NCI-H82 treated with DMSO at 0.1 percent for 48 hours (cell line): ENCODE results near the gene TRAF7.

Source experiments
- DNase-seq: peaks from one replicate; lab custom pipeline; 2025; ENCODE audit not compliant: unreplicated experiment; lab: John Stamatoyannopoulos, UW

TRAF7 gene

DNA sequence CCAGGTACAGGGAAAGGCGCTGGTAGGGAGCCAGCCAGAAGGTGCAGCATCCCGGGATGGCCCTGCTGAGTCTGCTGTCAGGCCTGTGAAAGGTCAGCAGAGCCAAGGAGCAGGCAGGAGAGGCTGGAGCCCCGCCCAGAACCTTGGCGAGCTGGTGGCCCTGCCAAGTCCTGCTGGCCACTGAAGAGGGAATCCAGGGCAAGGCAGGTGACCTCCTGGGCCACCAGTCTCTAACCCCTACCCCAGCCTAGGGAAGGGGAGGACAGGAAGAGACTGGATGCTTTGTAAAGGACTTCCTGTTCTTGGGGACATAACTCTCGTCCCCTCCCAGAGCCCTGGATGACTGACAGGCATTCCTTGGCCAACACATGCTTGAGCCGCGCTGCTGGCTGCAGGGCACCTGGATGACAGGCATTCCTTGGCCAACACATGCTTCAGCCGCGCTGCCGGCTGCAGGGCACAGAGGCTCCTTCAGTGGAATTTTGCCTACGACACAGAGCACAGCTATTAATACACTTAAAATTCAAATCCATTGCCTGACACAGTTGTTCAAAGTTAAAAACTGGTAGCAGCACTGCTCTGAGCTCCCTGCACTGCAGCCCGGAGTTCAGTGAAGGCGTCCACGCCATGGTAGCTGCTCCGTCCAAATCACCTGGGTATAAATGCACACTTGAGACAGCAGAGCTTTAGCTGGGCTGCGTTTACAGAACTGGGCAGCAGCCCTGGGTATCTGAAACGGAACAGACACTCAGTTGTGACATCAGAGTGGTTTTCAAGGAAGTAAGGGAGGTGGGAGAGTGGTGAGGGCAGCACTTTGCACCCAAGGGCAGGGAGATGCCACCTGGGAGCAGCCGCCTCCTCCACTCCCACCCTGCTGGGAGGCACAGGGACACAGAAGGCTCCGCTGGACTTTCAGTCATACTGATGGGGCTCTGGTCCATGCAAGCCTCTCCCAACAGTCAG, 57.1 kb downstream of the TRAF7 start:
- DNase-seq = no peak

DNA sequence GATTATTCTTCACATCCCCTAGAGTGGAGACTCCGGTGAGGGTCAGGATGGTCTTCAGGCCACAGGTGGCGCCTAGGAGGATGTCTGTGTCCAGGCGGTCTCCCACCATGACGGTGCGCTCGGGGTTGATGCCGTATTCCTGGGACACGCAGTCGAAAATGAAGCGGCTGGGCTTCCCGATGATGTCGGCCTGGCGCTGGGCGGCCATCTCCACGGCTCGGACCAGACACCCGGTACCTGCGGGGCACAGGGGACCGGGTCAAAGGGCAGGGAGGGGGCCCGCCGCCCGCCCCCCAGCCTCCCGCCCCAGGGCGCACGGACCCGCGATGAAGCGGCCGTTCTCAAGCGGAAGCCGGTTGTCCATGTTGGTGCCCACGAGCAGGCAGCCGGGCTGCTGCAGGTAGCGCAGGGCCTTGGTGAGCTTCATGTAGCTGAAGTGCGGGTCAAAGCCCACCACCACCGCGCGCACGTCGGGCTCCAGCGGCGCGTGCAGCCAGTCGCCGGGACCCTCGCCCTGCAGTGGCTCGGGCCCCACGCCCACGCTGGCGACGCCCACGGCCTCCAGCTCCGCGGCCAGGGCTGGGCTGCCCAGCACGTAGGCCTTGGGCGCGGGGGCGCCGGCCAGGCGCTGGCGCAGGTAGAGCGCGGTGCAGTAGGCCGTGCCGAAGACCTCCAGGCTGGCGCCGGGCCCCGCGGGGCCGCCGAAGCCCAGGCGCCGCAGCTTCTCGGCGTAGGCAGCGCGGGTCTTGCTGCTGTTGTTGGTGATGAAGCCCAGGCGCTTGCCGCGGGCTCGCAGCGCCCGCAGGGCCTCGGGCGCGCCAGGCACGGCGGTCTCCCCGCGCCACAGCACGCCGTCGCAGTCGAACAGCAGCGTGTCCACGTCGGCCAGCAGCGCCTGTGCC, 58.5 kb downstream of the TRAF7 start:
- no peak for DNase-seq

DNA sequence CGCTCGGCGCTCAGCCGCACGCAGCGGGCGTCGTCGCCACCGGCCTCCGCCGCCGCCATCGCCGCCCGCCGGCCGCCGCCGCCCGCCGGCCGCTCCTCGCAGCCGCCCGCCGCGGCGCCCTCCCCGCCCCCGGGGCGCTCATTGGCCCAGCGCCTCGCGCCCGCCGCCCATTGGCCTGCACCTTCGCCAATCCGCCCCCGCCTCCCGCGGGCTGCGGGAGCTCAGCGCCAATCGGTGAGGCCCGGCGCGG, 59.1 kb downstream of the TRAF7 start, which contains the start of gene PGP:
Gene PGP (minus strand): TSS at position 122 of the 250 bp plus-strand sequence. CDS start 63 bp downstream, at position 59.
- no peak for DNase-seq

DNA sequence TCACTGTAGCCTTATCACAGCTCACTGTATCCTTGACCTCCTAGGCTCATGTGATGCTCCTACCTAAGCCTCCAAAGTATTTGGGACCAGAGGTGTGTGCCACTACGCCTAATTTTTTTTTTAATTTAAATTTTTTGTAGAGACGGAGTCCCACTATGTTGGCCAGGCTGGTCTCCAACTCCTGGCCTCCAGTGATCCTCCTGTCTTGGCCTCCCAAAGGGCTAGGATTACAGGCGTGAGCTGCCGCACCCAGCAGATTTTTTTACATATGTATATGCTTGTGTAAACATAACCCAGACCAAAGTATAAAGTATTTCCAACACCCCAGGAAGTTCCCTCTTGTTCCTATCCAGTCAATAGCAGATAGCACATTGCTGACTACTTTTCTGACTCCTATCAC, 60.7 kb downstream of the TRAF7 start:
- DNase-seq = no peak

DNA sequence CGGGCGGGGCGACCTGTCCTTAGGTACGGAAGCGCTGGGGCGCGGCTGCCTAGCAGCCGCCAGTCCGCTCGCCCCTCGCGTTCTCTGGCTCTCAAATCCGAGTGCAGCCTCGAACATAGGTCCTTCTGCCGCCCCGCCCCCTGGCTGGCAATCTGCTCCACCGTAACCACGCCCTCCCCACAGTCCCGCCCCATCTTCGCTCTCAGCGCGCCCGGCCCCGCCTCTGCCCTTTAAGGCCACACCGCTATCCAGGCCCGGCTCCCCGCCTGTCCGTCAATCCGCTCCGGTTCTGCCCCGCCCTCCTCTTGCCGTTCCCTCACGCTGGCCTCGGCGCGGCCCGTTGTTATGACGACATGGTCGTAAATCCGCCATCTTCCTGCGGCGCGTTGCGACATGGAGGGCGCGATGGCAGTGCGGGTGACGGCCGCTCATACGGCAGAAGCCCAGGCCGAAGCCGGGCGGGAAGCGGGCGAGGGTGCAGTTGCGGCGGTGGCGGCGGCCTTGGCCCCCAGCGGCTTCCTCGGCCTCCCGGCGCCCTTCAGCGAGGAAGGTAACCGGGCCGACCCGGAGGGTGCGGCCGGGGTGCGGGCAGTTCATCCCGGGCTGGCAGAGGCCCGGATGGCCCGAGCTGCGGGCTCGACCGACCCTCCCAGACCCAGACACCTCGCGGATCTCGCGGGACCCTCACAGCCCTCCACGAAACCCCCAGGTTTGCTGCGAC, 67.8 kb downstream of the TRAF7 start, which contains the start of gene E4F1:
Gene E4F1 (plus strand): TSS at position 371 of the 721 bp plus-strand sequence. CDS start 23 bp downstream, at position 394.
- DNase-seq = peak; percentile 98

DNA sequence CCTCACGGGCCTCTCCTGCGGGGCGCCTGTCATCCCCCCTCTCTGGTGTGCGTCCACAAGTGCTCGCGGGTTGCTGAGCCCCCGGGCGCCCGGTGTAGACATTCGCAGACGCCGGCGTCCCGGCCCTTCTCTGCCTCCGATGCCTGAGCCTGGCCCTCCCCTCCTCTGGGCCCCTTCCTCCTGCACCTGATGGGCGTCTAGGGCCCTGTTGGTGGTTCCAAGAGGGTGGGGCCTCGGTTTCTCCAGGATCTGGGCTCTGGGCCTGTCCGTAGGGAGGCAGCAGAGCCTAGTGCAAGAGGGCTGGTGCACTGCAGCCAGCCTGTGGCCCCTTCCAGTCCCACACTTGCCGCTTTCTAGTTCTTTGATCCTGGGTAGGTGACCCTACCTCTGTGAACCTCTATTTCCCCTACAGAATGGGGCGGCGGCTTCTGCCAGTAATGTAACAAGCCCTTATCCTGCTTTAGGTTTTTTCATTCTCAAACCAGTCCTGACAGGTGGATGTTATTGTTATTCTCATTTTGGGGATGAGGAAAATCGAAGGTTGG, 68.4 kb downstream of the TRAF7 start:
- peak; percentile 18 for DNase-seq

DNA sequence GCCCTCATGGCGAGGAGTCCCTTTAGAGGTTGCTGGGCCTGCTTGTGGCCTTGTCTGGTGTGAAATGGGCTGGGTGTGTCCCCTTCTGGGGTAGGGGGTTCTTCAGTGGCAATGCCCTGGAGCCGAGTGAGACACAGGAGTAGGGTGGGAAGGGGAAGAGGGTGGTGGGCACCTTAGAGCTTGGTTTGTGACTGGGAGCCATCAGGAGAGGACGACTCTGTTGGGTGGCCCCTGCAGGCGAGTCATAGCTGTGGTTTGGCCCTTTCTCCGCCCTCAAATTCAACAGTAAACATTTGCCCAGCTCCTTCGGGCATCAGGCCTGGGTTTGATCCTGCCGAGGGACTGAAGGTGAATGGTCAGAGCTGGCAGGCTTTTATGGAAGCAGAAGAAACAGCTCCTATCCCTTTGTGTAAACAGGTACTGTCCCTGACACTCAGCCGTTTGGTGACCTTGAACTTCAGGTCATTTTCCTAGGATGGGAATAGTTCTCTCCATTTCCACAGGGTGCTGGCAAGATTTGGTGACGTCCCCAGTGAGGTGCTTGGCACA, 70.7 kb downstream of the TRAF7 start:
- DNase-seq = no peak

DNA sequence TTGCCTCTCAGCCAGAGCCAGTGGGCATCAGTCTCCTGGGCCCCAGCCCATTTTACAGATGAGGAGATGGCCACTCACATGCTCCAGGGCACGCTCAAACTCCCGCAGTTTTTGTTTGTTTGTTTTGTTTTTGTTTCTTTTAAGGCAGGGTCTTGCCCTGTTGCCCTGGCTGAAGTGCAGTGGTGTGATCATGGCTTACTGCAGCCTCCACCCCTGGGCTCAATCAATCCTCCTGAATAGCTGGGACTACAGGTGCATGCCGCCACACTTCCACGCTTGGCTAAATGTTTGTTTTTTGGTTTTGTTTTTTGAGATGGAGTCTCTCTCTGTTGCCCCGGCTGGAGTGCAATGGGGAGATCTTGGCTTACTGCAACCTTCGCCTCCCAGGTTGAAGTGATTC, 71.3 kb downstream of the TRAF7 start:
- no peak for DNase-seq
